Measurements from ENCODE around the gene GPX6. TPM values are rescaled to one million over a fixed set of nuclear protein-coding genes. Genes with fewer than 3 reads are reported as not detected.
"Not testable (repeated sequence)": the region's sequence is repeated elsewhere in the genome, so short reads cannot be mapped to it uniquely, and the experiment has no call there.

Gene GPX6
- total and polyA plus RNA-seq, 10 of the 15 experiments (the other 5 are each of a cell fraction or from before 2014, with no cell fraction given), result not detected

- TF ChIP-seq CEBPB (IDR thresholded peaks at IDR 0.05; ENCODE audit: borderline replicate concordance in 1 of 2, low read depth in 2 of 2, low read length in 2 of 2), result no peak
- TF ChIP-seq ATF3 (IDR thresholded peaks at IDR 0.05; ENCODE audit: borderline replicate concordance, extremely low read depth, low read depth, low read length), result no peak
- TF ChIP-seq, protein P1, sequence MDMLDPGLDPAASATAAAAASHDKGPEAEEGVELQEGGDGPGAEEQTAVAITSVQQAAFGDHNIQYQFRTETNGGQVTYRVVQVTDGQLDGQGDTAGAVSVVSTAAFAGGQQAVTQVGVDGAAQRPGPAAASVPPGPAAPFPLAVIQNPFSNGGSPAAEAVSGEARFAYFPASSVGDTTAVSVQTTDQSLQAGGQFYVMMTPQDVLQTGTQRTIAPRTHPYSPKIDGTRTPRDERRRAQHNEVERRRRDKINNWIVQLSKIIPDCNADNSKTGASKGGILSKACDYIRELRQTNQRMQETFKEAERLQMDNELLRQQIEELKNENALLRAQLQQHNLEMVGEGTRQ (IDR thresholded peaks at IDR 0.05; ENCODE audit: borderline replicate concordance, low read depth, low read length), result no peak
- TF ChIP-seq YY1 (IDR thresholded peaks at IDR 0.05; ENCODE audit: low read depth, low read length), result no peak
Observed at GRCh38 chr6:28505733-28506132, 9.9 kb downstream of the GPX6 start (continued).

DNA sequence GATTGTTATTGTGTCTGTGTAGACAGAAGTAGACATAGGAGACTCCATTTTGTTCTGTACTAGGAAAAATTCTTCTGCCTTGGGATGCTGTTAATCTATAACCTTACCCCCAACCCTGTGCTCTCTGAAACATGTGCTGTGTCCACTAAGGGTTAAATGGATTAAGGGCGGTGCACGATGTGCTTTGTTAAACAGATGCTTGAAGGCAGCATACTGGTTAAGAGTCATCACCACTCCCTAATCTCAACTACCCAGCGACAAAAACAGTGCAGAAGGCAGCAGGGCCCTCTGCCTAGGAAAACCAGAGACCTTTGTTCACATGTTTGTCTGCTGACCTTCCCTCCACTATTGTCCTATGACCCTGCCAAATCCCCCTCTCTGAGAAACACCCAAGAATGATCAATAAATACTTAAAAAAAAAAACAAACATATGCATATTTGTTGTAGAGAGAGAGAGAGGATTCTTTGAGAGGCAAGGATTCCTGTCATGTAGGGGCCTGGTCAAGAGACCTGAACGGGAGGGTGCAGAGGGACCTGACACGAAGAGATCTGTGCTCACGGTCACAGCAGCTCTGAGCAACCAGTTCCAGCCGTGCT lies 12.8 kb downstream of the GPX6 start:
- H3K27ac ChIP-seq (ENCODE audit: control insufficient read depth, insufficient read depth); H3K4me1 ChIP-seq (ENCODE audit: control insufficient read depth, insufficient read depth, low read length); H3K4me2 ChIP-seq (ENCODE audit: control insufficient read depth, insufficient read depth); in situ Hi-C loops (cut with MboI); H2AFZ ChIP-seq (ENCODE audit: control insufficient read depth, low read depth, low read length); H3K79me2 ChIP-seq (ENCODE audit: control insufficient read depth, insufficient read depth, low read length); H3K9ac ChIP-seq (ENCODE audit: control insufficient read depth, insufficient read depth, low read length); intact Hi-C loops (cut with micrococcal nuclease; ENCODE audit: unreplicated experiment); H3K4me3 ChIP-seq; CTCF ChIA-PET; FAIRE-seq; RAD21 ChIA-PET (ENCODE audit: unreplicated experiment); SMC1A ChIA-PET (ENCODE audit: uncharacterized antibody, unreplicated experiment); ATAC-seq; H4K20me1 ChIP-seq (ENCODE audit: control insufficient read depth, insufficient read depth); H3K9me3 ChIP-seq (replicated peaks; ENCODE audit: control insufficient read depth, insufficient read depth, low read length); BruUV-seq (replicated peaks); DNase-seq (ENCODE audit: low read depth, low spot score); H3K27me3 ChIP-seq (replicated peaks in 1 of 2; ENCODE audit: control insufficient read depth in 2 of 2, insufficient read depth in 2 of 2, low read length in 1 of 2); H3K36me3 ChIP-seq (ENCODE audit: control insufficient read depth in 2 of 2, insufficient read depth in 2 of 2, low read length in 1 of 2); POLR2A ChIA-PET: not testable (repeated sequence)
- 47% methylated on average over 7 of the region's 7 CpGs for WGBS (ENCODE audit: insufficient coverage, insufficient replicate concordance, low lambda C conversion rate, missing lambda C conversion rate)

DNA sequence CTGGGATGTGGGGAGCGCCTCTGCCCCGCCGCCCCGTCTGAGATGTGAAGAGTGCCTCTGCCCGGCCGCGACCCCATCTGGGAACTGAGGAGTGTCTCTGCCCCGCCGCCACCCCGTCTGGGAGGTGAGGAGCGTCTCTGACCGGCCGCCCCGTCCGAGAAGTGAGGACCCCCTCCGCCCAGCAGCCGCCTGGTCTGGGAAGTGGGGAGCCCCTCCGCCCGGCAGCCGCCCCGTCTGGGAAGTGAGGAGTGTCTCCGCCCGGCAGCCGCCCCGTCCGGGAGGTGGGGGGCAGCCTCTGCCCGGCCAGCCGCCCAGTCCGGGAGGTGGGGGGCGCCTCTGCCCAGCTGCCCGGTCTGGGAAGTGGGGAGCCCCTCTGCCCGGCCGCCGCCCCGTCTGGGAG lies 13.5 kb downstream of the GPX6 start:
- H3K9ac ChIP-seq (ENCODE audit: control insufficient read depth, insufficient read depth, low read length); H3K36me3 ChIP-seq (ENCODE audit: control insufficient read depth in 2 of 2, insufficient read depth in 2 of 2, low read length in 1 of 2); H3K4me1 ChIP-seq (ENCODE audit: control insufficient read depth, insufficient read depth, low read length); intact Hi-C loops (cut with micrococcal nuclease; ENCODE audit: unreplicated experiment); H3K27ac ChIP-seq (ENCODE audit: control insufficient read depth, insufficient read depth); ATAC-seq; in situ Hi-C loops (cut with MboI); BruUV-seq (replicated peaks); POLR2A ChIA-PET; H2AFZ ChIP-seq (ENCODE audit: control insufficient read depth, low read depth, low read length); CTCF ChIA-PET; SMC1A ChIA-PET (ENCODE audit: uncharacterized antibody, unreplicated experiment); H3K9me3 ChIP-seq (replicated peaks; ENCODE audit: control insufficient read depth, insufficient read depth, low read length); H3K4me2 ChIP-seq (ENCODE audit: control insufficient read depth, insufficient read depth); H3K4me3 ChIP-seq; DNase-seq (ENCODE audit: low read depth, low spot score); H4K20me1 ChIP-seq (ENCODE audit: control insufficient read depth, insufficient read depth); RAD21 ChIA-PET (ENCODE audit: unreplicated experiment); H3K27me3 ChIP-seq (replicated peaks in 1 of 2; ENCODE audit: control insufficient read depth in 2 of 2, insufficient read depth in 2 of 2, low read length in 1 of 2); FAIRE-seq; H3K79me2 ChIP-seq (ENCODE audit: control insufficient read depth, insufficient read depth, low read length): not testable (repeated sequence)
- 92% methylated on average over 15 of the region's 35 CpGs for WGBS (ENCODE audit: insufficient coverage, insufficient replicate concordance, low lambda C conversion rate, missing lambda C conversion rate)

All from GM12878 (cell line).